Fibroblast of pulmonary artery (primary cell): Measurements from ENCODE around the gene SELL.
A peak's percentile ranks its signal among the peaks of the same experiment; 100 is the strongest.
"Not testable (repeated sequence)": the region's sequence is repeated elsewhere in the genome, so short reads cannot be mapped to it uniquely, and the experiment has no call there.

ENCODE experiments used
- DNase-seq: peaks from one replicate; pipeline ENCODE4 v3.0.0-alpha.2; 2010; ENCODE audit warnings: low read depth
- H3K4me3 ChIP-seq: replicated peaks from 2 replicates; pipeline ENCODE4 v1.5.1; 2011; ENCODE audit warnings: low read depth, mild to moderate bottlenecking, control low read depth, low read length, moderate library complexity
- TF ChIP-seq, protein P1 (sequence below): IDR thresholded peaks from 2 replicates; pipeline ENCODE4 v1.5.1; 2011; ENCODE audit warnings: mild to moderate bottlenecking, control low read depth, low read length, inconsistent platforms; ENCODE audit errors: missing control alignments

SELL gene

DNA sequence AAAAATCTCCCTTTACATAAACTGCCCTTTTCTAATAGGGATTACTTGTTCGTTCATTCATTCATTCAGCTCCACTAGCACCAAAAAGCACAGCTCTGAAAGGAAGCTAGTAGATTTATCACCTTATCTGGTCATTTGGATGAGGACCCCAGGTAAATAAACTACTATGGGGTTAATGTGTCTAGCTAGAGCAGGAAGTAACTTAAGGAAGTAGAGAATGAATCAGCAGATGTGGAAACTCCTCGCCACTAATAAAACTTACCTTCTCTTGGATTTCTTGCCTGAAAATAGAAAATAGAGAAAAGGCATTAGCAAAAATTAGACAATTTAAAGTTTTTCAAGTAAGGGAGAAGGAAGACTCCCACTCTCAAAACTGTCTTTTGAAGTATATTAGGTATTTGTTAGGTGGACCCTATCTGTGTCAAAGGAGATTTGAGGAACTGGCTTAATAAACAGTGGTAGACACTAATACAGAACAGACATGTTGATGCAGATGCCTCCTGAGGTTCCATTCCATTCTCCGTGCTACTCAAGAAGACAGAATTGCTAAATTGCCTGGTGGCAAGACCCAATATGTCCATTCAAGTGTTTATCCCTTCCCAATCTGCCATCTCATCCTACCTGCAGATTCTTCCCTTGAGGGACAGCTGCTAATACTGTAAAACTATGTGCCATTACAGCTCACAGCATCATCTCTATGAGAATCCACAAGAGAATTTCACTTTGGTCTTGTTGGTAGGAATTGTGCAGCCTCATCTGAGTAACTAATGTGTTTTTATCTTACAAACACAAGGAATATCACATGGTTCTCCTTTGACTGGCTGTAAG is 14.9 kb downstream of the SELL start:
- TF ChIP-seq, protein P1, sequence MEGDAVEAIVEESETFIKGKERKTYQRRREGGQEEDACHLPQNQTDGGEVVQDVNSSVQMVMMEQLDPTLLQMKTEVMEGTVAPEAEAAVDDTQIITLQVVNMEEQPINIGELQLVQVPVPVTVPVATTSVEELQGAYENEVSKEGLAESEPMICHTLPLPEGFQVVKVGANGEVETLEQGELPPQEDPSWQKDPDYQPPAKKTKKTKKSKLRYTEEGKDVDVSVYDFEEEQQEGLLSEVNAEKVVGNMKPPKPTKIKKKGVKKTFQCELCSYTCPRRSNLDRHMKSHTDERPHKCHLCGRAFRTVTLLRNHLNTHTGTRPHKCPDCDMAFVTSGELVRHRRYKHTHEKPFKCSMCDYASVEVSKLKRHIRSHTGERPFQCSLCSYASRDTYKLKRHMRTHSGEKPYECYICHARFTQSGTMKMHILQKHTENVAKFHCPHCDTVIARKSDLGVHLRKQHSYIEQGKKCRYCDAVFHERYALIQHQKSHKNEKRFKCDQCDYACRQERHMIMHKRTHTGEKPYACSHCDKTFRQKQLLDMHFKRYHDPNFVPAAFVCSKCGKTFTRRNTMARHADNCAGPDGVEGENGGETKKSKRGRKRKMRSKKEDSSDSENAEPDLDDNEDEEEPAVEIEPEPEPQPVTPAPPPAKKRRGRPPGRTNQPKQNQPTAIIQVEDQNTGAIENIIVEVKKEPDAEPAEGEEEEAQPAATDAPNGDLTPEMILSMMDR = no peak
- no peak overlapping the region for H3K4me3 ChIP-seq

DNA sequence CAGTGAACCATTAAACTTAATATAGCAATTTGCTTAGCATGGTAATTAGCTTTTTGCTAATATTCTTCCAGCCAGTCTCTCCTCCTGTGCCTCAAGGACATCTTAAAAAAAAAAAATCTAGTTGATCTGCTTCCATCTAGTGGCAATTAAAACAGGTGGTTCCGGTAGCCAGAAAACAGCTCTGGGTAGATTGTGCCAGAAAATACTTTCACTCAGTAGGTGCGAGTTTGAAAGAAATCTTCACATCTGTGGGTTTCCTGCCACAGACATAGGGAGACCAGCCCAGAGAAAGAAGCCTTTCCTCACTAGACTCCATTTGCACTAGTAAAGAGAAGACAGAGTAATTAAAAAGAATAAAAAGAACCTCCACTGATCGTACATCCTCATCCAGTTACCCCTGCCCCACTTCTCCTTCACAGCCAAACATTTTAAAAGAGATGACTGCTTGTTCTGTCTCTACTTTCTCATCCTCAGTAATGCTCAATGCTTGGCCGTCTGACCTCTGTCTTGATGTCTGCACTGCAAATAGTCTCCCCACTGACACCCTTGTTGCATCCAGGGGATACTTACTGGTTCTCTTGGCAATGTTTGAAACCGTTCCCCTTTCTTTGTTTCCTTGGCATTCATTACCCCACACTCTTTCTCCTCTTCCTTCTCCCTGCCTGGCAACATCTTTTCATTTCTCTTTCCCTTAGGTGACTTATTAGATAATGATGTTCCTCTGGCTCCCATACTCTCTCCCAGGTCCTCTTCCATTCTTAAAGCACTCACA is 16.9 kb downstream of the SELL start:
- H3K4me3 ChIP-seq = no peak overlapping the region
- no peak for DNase-seq
- TF ChIP-seq, protein P1 = no peak

More for the DNA sequence above, 14.9 kb downstream of the SELL start:
- DNase-seq = peak; percentile 19

DNA sequence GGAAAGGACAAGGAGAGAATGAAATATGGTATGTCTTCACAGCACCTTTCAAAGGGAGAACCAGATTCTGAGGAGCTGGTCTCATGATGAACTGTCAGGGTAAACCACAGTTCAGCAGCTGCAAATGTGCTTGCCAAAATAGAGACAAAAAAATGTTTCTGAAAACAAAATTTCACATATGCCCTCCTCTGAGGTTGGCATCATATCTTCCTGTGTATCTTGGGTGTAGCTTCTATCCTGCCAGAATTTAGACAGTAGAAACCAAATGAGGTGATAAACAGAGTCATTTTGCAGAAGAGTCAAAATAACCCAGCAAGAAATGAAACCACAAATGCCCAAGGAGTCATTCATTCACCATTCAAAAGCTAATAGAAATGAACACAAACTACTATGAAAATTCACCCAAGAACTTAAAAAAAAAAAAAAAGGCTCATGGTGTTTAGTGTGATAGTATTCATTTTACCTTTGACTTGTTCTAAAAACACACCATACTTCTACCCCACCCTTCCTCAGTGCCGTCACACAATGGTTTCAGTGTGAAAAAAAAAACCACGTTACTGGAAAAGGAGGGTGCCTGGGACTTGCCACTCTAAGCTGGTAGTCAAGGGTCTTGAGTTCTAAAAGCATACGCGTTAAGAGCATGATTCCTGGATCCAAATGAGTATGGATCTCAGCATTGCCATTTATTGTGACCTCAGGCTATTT is 18.5 kb downstream of the SELL start:
- TF ChIP-seq, protein P1 = no peak
- H3K4me3 ChIP-seq = no peak overlapping the region
- no peak for DNase-seq

DNA sequence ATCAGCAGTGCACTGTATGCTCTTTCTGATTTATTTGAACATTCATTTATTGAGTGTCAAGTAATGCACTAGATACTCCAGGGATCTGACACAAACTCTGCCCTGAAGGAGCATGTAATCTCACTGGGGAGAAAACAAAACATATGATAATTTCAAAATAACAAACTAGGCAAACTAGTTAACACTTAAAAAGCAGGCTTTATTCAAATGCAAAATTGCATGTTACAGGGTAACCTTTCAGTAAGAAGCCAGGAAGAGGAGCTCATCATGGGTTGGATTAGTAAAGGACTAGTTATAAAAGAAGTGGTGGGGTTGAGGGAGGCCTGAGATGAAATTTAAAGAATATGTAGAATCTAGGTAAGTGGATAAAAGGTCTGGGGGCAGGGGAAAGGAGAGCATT is 20.9 kb downstream of the SELL start:
- TF ChIP-seq, protein P1 = no peak

DNA sequence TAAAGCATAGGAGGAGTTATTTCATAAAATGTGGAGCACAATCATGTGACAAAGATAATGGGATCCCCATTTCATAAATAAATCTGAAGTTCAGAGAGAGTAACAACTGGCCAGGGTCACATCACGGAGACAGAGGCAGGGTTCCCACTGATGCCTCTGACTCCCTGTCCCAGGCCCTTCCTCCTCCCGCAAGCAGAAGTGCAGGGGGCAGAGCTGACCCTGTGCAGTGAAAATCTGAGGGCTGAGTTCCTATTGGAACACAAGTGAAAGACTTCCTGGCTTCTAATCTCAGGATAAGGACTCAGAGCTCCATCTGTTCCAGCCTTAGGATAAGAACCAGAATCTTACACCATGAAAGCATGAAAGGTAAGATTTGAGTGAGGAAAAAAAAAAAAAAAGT is 22.0 kb downstream of the SELL start:
- no peak overlapping the region for H3K4me3 ChIP-seq
- TF ChIP-seq, protein P1 = no peak

More for the DNA sequence above, 20.9 kb downstream of the SELL start:
- DNase-seq = no peak
- H3K4me3 ChIP-seq = no peak overlapping the region

DNA sequence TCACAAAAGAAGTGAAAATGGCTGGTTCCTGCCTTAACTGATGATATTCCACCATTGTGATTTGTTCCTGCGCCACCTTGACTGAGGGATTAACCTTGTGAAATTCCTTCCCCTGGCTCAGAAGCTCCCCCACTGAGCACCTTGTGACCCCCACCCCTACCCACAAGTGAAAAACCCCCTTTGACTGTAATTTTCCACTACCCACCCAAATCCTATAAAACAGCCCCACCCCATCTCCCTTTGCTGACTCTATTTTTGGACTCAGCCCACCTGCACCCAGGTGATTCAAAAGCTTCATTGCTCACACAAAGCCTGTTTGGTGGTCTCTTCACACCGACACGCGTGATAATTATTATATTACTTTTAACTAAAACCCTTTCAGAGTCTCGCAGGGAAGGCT is 23.0 kb downstream of the SELL start:
- H3K4me3 ChIP-seq, DNase-seq: not testable (repeated sequence)

More for the DNA sequence above, 22.0 kb downstream of the SELL start:
- no peak for DNase-seq

DNA sequence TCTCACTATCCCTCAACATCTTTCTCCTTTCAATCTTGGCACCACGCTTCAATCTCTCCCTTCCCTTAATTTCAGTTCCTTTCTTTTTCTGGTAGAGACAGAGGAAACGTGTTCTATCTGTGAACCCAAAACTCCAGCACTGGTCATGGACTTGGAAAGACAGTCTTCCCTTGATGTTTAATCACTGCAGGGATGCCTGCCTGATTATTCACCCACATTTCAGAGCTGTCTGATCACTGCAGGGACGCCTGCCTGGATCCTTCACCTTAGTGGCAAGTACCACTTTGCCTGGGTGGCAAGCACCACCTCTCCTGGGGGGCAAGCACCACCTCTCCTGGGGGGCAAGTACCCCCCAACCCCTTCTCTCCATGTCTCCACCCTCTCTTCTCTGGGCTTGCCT is 27.8 kb downstream of the SELL start:
- TF ChIP-seq, protein P1 = no peak
- DNase-seq = no peak
- H3K4me3 ChIP-seq = no peak overlapping the region

DNA sequence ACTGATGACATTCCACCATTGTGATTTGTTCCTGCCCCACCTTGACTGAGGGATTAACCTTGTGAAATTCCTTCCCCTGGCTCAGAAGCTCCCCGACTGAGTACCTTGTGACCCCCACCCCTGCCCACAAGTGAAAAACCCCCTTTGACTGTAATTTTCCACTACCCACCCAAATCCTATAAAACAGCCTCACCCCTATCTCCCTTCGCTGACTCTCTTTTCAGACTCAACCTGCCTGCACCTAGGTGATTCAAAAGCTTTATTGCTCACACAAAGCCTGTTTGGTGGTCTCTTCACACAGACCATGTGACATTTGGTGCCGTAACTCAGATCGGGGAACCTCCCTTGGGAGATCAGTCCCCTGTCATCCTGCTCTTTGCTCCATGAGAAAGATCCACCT is 28.3 kb downstream of the SELL start:
- not testable (repeated sequence) for DNase-seq, H3K4me3 ChIP-seq
